HepG2 (cell line): ENCODE data around the gene ERC1. TPM values are rescaled to one million over a fixed set of nuclear protein-coding genes. Genes with fewer than 3 reads are reported as not detected.
A peak's percentile ranks its signal among the peaks of the same experiment; 100 is the strongest.

Source experiments
- RAD51 ChIP-seq: fragments of 450-650 bp; IDR thresholded peaks from 2 replicates; pipeline ENCODE4 v1.6.1; 2016; ENCODE audit warnings: borderline replicate concordance
- ZNF75D ChIP-seq: sonication (generic); formaldehyde crosslinking; IDR thresholded peaks from 2 replicates; pipeline ENCODE4 v1.8.1; 2023; ENCODE audit warnings: missing genetic modification reagents, mild to moderate bottlenecking, borderline replicate concordance
- polyA plus RNA-seq, 8 experiments: library from polyadenylated mRNA; depleted of rRNA in 3 of 8; stranded (reverse) in 7 of 8; unstranded in 1 of 8; fragments of >200 nt; fragmentation: Illumina TruSeq in 4 of 8; extraction: Trizol in 4 of 8; gene quantifications; 2 replicates each; pipeline versions ENCODE4 v1.2.1 to v1.2.3, GENCODE V29; 2011 to 2016; ENCODE audit warnings: low read depth in 4 of 8, missing spikeins in 1 of 8, mixed read lengths in 1 of 8; ENCODE audit not compliant: insufficient read depth in 1 of 8
- total RNA-seq, 5 experiments: library from RNA; depleted of rRNA; stranded (reverse); fragments of >200 nt; fragmentation: Illumina TruSeq; extraction: Trizol; gene quantifications; 2 replicates each; pipeline ENCODE4 v1.2.3, GENCODE V29; 2016; ENCODE audit warnings: low read depth in 1 of 5
- TF ChIP-seq, protein P1 (sequence below), 2 experiments: fragments of 450-650 bp in 1 of 2; sonication (generic) in 1 of 2; formaldehyde crosslinking in 1 of 2; IDR thresholded peaks; 2 replicates each; pipeline versions ENCODE4 v1.6.1 to v1.8.0; 2016 to 2022; ENCODE audit warnings: antibody characterized with exemption in 1 of 2, mild to moderate bottlenecking in 1 of 2, missing genetic modification reagents in 1 of 2
- TF ChIP-seq, protein P2 (sequence below): sonication (generic); formaldehyde crosslinking; IDR thresholded peaks from 2 replicates; pipeline ENCODE4 v1.5.1; 2020; ENCODE audit warnings: missing genetic modification reagents, mild to moderate bottlenecking, borderline replicate concordance
- TF ChIP-seq, protein P3 (sequence below): IDR thresholded peaks from 2 replicates; pipeline ENCODE4 v1.6.1; 2018; ENCODE audit warnings: missing genetic modification reagents, mild to moderate bottlenecking, missing compliant biosample characterization
- TF ChIP-seq, protein P4 (sequence below): sonication (generic); formaldehyde crosslinking; IDR thresholded peaks from 2 replicates; pipeline ENCODE4 v1.8.0; 2022; ENCODE audit warnings: mild to moderate bottlenecking, missing genetic modification reagents, moderate library complexity
- TF ChIP-seq, protein P5 (sequence below): IDR thresholded peaks from 2 replicates; pipeline ENCODE4 v1.6.1; 2012; ENCODE audit warnings: low read depth, low read length, improper control_type of control experiment
- TF ChIP-seq, protein P6 (sequence below), 2 experiments: IDR thresholded peaks; 2 replicates each; pipeline ENCODE4 v1.6.1; 2011 to 2012; ENCODE audit warnings: low read length in 2 of 2, borderline replicate concordance in 1 of 2, low read depth in 1 of 2, mild to moderate bottlenecking in 1 of 2, moderate library complexity in 1 of 2

Gene ERC1
- total and polyA plus RNA-seq, 2 of the 13 experiments (the other 11 are each of a cell fraction or from before 2014, with no cell fraction given), result 6.1 to 12.4 TPM

DNA sequence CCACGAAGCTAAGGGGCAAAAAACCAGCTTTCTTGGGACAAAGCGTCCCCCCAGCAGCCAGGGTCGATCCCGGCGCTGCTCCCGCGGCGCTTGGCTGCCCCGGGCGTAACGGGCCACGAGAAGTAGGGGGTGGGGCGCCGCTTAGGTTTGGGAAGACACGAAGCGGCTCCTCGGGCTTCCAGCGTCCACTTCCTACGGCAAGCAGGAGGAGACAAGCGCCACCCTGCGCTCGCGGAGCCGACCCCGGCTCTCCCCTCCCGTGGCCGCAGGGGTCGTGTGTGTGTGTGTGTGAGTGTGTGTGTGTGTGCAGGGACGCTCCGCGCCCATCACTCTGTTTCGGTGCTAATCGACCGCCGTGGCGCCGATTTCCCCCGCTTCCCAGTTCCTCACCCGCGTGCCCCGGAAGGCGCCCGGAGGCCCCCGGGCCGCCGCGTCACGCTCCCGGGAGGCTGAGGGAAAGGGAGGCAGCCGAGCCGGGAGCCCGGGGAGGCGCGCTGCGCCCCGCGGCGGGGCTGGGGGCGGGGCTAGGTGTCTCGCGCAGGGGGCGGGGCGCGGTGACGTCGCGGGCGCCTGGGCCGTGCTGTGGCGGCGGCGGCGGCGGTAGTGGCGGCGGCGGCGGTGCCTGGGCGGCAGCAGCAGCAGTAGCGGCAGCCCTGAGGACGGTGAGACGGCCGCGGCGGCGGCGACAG, at the start of gene ERC1 (continued):
- TF ChIP-seq, protein P1, sequence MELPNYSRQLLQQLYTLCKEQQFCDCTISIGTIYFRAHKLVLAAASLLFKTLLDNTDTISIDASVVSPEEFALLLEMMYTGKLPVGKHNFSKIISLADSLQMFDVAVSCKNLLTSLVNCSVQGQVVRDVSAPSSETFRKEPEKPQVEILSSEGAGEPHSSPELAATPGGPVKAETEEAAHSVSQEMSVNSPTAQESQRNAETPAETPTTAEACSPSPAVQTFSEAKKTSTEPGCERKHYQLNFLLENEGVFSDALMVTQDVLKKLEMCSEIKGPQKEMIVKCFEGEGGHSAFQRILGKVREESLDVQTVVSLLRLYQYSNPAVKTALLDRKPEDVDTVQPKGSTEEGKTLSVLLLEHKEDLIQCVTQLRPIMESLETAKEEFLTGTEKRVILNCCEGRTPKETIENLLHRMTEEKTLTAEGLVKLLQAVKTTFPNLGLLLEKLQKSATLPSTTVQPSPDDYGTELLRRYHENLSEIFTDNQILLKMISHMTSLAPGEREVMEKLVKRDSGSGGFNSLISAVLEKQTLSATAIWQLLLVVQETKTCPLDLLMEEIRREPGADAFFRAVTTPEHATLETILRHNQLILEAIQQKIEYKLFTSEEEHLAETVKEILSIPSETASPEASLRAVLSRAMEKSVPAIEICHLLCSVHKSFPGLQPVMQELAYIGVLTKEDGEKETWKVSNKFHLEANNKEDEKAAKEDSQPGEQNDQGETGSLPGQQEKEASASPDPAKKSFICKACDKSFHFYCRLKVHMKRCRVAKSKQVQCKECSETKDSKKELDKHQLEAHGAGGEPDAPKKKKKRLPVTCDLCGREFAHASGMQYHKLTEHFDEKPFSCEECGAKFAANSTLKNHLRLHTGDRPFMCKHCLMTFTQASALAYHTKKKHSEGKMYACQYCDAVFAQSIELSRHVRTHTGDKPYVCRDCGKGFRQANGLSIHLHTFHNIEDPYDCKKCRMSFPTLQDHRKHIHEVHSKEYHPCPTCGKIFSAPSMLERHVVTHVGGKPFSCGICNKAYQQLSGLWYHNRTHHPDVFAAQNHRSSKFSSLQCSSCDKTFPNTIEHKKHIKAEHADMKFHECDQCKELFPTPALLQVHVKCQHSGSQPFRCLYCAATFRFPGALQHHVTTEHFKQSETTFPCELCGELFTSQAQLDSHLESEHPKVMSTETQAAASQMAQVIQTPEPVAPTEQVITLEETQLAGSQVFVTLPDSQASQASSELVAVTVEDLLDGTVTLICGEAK (IDR thresholded peaks at IDR 0.05), result no peak
- TF ChIP-seq, protein P1 (CRISPR knock-in tag; IDR thresholded peaks at IDR 0.05), result peak; percentile 79
- TF ChIP-seq, protein P2, sequence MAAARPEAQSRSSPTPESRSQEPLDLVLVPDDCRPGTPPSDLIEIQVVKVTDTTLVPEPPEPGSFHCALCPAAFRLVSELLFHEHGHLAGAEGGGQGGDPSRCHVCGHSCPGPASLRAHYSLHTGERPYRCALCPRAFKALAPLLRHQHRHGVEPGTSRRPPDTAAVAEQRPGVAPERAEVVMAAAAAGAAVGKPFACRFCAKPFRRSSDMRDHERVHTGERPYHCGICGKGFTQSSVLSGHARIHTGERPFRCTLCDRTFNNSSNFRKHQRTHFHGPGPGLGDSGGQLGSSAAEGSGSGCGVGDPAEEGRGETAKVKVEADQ (CRISPR knock-in tag), result peak; percentile 82; the same call in 1 of the 2 replicates
- no peak for TF ChIP-seq ZNF75D (CRISPR knock-in tag)
- TF ChIP-seq RAD51, result no peak
- TF ChIP-seq, protein P3, sequence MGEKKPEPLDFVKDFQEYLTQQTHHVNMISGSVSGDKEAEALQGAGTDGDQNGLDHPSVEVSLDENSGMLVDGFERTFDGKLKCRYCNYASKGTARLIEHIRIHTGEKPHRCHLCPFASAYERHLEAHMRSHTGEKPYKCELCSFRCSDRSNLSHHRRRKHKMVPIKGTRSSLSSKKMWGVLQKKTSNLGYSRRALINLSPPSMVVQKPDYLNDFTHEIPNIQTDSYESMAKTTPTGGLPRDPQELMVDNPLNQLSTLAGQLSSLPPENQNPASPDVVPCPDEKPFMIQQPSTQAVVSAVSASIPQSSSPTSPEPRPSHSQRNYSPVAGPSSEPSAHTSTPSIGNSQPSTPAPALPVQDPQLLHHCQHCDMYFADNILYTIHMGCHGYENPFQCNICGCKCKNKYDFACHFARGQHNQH, result peak; percentile 72
- TF ChIP-seq, protein P4, sequence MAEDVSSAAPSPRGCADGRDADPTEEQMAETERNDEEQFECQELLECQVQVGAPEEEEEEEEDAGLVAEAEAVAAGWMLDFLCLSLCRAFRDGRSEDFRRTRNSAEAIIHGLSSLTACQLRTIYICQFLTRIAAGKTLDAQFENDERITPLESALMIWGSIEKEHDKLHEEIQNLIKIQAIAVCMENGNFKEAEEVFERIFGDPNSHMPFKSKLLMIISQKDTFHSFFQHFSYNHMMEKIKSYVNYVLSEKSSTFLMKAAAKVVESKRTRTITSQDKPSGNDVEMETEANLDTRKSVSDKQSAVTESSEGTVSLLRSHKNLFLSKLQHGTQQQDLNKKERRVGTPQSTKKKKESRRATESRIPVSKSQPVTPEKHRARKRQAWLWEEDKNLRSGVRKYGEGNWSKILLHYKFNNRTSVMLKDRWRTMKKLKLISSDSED (CRISPR knock-in tag), result peak; percentile 58; the same call in 1 of the 2 replicates
- TF ChIP-seq, protein P5, sequence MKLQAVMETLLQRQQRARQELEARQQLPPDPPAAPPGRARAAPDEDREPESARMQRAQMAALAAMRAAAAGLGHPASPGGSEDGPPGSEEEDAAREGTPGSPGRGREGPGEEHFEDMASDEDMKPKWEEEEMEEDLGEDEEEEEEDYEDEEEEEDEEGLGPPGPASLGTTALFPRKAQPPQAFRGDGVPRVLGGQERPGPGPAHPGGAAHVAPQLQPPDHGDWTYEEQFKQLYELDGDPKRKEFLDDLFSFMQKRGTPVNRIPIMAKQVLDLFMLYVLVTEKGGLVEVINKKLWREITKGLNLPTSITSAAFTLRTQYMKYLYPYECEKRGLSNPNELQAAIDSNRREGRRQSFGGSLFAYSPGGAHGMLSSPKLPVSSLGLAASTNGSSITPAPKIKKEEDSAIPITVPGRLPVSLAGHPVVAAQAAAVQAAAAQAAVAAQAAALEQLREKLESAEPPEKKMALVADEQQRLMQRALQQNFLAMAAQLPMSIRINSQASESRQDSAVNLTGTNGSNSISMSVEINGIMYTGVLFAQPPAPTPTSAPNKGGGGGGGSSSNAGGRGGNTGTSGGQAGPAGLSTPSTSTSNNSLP, result no peak
- TF ChIP-seq, protein P6, sequence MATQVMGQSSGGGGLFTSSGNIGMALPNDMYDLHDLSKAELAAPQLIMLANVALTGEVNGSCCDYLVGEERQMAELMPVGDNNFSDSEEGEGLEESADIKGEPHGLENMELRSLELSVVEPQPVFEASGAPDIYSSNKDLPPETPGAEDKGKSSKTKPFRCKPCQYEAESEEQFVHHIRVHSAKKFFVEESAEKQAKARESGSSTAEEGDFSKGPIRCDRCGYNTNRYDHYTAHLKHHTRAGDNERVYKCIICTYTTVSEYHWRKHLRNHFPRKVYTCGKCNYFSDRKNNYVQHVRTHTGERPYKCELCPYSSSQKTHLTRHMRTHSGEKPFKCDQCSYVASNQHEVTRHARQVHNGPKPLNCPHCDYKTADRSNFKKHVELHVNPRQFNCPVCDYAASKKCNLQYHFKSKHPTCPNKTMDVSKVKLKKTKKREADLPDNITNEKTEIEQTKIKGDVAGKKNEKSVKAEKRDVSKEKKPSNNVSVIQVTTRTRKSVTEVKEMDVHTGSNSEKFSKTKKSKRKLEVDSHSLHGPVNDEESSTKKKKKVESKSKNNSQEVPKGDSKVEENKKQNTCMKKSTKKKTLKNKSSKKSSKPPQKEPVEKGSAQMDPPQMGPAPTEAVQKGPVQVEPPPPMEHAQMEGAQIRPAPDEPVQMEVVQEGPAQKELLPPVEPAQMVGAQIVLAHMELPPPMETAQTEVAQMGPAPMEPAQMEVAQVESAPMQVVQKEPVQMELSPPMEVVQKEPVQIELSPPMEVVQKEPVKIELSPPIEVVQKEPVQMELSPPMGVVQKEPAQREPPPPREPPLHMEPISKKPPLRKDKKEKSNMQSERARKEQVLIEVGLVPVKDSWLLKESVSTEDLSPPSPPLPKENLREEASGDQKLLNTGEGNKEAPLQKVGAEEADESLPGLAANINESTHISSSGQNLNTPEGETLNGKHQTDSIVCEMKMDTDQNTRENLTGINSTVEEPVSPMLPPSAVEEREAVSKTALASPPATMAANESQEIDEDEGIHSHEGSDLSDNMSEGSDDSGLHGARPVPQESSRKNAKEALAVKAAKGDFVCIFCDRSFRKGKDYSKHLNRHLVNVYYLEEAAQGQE (IDR thresholded peaks at IDR 0.05; ENCODE audit: borderline replicate concordance in 1 of 2, low read depth in 1 of 2, low read length in 2 of 2), result peak in 1 of 2 experiments; percentile 25; a peak in 1 of 4 replicates
